Inferior parietal cortex (tissue), 1 donor: Measurements from ENCODE around the gene WDR74.
A peak's percentile ranks its signal among the peaks of the same experiment; 100 is the strongest.
"Not testable (repeated sequence)": the region's sequence is repeated elsewhere in the genome, so short reads cannot be mapped to it uniquely, and the experiment has no call there.

Source experiments
- DNase-seq: peaks from one replicate; pipeline ENCODE4 v3.0.0-alpha.2; 2016; ENCODE audit errors: extremely low spot score

WDR74 gene

GRCh38 chr11:62860835-62861563 is 21.6 kb upstream of the WDR74 start:
- DNase-seq: no peak

GRCh38 chr11:62859281-62859703 is 19.9 kb upstream of the WDR74 start:
- DNase-seq: not testable (repeated sequence)

- DNase-seq: no peak
Observed at GRCh38 chr11:62858201-62858600, 18.8 kb upstream of the WDR74 start.

- DNase-seq: no peak
Observed at GRCh38 chr11:62857541-62857982, 18.2 kb upstream of the WDR74 start.

- no peak for DNase-seq
Observed at GRCh38 chr11:62856333-62856895, 17.0 kb upstream of the WDR74 start.

GRCh38 chr11:62855571-62856332 is 16.4 kb upstream of the WDR74 start:
- peak; percentile 98 for DNase-seq

GRCh38 chr11:62854825-62855570 is 15.6 kb upstream of the WDR74 start:
- DNase-seq: no peak

- DNase-seq: no peak
Observed at GRCh38 chr11:62854013-62854824, 14.8 kb upstream of the WDR74 start.

GRCh38 chr11:62853279-62853965 is 14.0 kb upstream of the WDR74 start:
- DNase-seq: no peak

GRCh38 chr11:62852523-62853188 is 13.3 kb upstream of the WDR74 start:
- no peak for DNase-seq

- no peak for DNase-seq
Observed at GRCh38 chr11:62851807-62852522, 12.6 kb upstream of the WDR74 start.

- DNase-seq: no peak
Observed at GRCh38 chr11:62850911-62851806, 11.8 kb upstream of the WDR74 start.

GRCh38 chr11:62847767-62848314 is 8.5 kb upstream of the WDR74 start:
- no peak for DNase-seq

GRCh38 chr11:62846177-62846576 is 6.8 kb upstream of the WDR74 start:
- no peak for DNase-seq

- no peak for DNase-seq
Observed at GRCh38 chr11:62844154-62844553, 4.8 kb upstream of the WDR74 start.

- no peak for DNase-seq
Observed at GRCh38 chr11:62843466-62843865, 4.1 kb upstream of the WDR74 start.

GRCh38 chr11:62842891-62843290 is 3.5 kb upstream of the WDR74 start:
- DNase-seq: not testable (repeated sequence)

- no peak for DNase-seq
Observed at GRCh38 chr11:62842171-62842741, 2.9 kb upstream of the WDR74 start.
